ENCODE data around the gene OR1S1. TPM values are rescaled to one million over a fixed set of nuclear protein-coding genes. Genes with fewer than 3 reads are reported as not detected.

Gene OR1S1
- total RNA-seq, 1 experiment from 2014 or later = not detected

DNA sequence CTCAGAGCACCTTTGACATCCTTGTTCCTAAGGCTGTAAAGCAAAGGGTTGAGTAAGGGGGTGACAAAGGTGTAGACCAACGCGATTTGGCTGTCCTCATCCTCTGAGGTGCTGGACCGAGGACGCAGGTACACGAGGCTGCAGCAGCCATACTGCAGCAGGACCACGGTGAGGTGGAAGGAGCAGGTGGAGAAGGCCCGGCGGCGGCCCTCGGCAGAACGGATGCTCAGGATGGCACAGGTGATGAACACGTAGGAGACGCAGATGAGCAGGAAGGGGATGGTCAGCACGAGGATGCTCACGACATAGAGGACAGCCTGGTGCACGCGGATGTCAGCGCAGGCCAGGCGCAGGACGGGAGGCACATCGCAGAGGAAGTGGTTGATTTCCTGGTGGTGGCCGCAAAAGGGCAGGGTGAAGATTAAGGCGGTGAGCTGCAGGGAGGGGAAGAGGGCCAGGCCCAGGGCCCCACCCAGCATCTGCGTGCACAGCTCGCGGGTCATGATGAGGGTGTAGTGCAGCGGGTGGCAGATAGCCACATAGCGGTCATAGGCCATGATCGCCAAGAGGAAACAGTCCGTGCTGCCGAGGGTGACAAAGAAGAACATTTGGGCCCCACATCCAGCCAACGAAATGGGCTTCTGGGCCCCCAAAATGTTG lies 15.6 kb downstream of the OR1S1 start:
- CTCF ChIA-PET = no interaction called here
- BruUV-seq (replicated peaks) = no TSS peak
- no peak for ATAC-seq

GRCh38 chr11:58243954-58244353 lies 31.4 kb downstream of the OR1S1 start:
- in situ Hi-C loops (cut with HindIII; ENCODE audit: low pct_unique_long_range_greater_than_20kb, low sequenced_read_pairs) (no loop called here), intact Hi-C loops (cut with micrococcal nuclease; ENCODE audit: unreplicated experiment) (no loop called here)
- no peaks in the 10 kb centered on the region for H3K9me3 ChIP-seq (ENCODE audit: control insufficient read depth, insufficient read depth, low read depth, low read length)
- no peaks in the 10 kb centered on the region for H3K4me1 ChIP-seq (ENCODE audit: control insufficient read depth, insufficient read depth, low read length)
- no peak overlapping the region for H3K27ac ChIP-seq (ENCODE audit: low read length)
- H3K36me3 ChIP-seq (ENCODE audit: control insufficient read depth, insufficient read depth, low read length) = no peaks in the 10 kb centered on the region
- DNase-seq (ENCODE audit: low read depth, low spot score) (no peak), ATAC-seq (no peak)
- no TSS peak for BruUV-seq (replicated peaks)
- no peak overlapping the region for H3K4me3 ChIP-seq (ENCODE audit: low read depth in 2 of 2, low read length in 2 of 2)
- ChIA-PET CTCF (no interaction called here), POLR2A (no interaction called here)
- TF ChIP-seq REST (IDR thresholded peaks at IDR 0.05; ENCODE audit: insufficient read depth in 1 of 2, low read depth in 2 of 2, low read length in 1 of 2) (no peak), POLR2AphosphoS5 (IDR thresholded peaks at IDR 0.05; ENCODE audit: low read depth, low read length) (no peak), TCF7L2 (IDR thresholded peaks at IDR 0.05; ENCODE audit: low read depth, low read length) (no peak), SIN3A (IDR thresholded peaks at IDR 0.05; ENCODE audit: borderline replicate concordance, insufficient read depth, low read depth, low read length) (no peak), CTCF (IDR thresholded peaks at IDR 0.05) (no peak)
- H3K27me3 ChIP-seq (ENCODE audit: control insufficient read depth, insufficient read depth, low read length) = no peaks in the 10 kb centered on the region

More for the DNA sequence above, 15.6 kb downstream of the OR1S1 start:
- TF ChIP-seq TCF7L2 (IDR thresholded peaks at IDR 0.05; ENCODE audit: low read depth, low read length) (no peak), POLR2AphosphoS5 (IDR thresholded peaks at IDR 0.05; ENCODE audit: low read depth, low read length) (no peak), REST (IDR thresholded peaks at IDR 0.05; ENCODE audit: insufficient read depth in 1 of 2, low read depth in 2 of 2, low read length in 1 of 2) (no peak), CTCF (IDR thresholded peaks at IDR 0.05) (no peak)
- in situ Hi-C loops (cut with HindIII; ENCODE audit: low pct_unique_long_range_greater_than_20kb, low sequenced_read_pairs) (no loop called here), intact Hi-C loops (cut with micrococcal nuclease; ENCODE audit: unreplicated experiment) (no loop called here)
- POLR2A ChIA-PET = no interaction called here
- no peaks in the 10 kb centered on the region for H3K36me3 ChIP-seq (ENCODE audit: control insufficient read depth, insufficient read depth, low read length)
- no peaks in the 10 kb centered on the region for H3K4me1 ChIP-seq (ENCODE audit: control insufficient read depth, insufficient read depth, low read length)
- H3K27ac ChIP-seq (ENCODE audit: low read length) = no peak overlapping the region
- DNase-seq (ENCODE audit: low read depth, low spot score) = no peak
- no peaks in the 10 kb centered on the region for H3K9me3 ChIP-seq (ENCODE audit: control insufficient read depth, insufficient read depth, low read depth, low read length)
- H3K4me3 ChIP-seq (ENCODE audit: low read depth in 2 of 2, low read length in 2 of 2) = no peak overlapping the region
- no peaks in the 10 kb centered on the region for H3K27me3 ChIP-seq (ENCODE audit: control insufficient read depth, insufficient read depth, low read length)
